GM21723 (cell line): Measurements from ENCODE around the gene LRP2.

Experiments used
- ATAC-seq: cut with Tn5 transposase; IDR thresholded peaks from one replicate; pipeline ENCODE4 v1.9.1; 2021; ENCODE audit warnings: mild to moderate bottlenecking, moderate library complexity; ENCODE audit not compliant: unreplicated experiment

Gene LRP2

DNA sequence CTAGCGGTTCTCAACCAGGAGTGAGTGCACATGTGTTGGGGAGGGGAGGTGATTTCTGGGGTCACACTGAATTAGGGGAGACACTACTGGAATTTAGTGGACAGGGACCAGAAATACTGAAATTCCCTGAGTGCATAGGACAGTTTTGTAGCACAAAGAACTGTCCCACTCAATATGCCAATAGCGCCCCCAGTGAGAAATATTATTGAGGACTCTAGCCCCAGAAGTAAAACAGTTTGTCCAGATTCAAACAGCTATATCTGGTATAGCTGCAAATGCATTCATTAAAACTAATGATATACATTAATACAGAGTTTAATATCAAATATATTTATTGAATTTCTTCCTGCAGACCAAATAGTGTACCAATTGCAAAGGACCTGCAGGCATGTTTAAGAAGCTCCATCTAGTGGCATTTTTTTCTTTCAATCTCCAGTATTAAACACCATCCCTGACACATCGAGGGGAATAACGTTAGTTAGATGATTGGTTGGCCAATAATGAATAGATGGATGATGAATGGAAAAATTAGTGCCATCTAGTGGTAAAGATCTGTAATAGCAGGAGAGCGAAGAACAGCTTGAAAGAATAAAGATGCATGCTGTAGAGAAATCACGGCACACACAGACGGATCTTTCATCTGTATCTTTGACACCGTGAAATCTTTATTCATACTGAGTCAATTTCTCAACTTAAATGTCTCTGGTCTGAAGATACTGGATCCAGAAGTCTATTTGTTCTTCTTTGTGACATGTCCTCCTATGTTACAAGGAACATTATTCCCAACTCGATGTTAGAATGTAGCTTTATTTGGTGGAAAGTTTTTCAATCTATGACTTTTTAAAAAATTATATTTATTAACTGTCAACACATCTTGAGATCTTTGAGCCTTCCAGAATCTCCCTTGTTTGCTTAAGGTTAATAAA lies 230.5 kb downstream of the LRP2 start:
- ATAC-seq: no peak

DNA sequence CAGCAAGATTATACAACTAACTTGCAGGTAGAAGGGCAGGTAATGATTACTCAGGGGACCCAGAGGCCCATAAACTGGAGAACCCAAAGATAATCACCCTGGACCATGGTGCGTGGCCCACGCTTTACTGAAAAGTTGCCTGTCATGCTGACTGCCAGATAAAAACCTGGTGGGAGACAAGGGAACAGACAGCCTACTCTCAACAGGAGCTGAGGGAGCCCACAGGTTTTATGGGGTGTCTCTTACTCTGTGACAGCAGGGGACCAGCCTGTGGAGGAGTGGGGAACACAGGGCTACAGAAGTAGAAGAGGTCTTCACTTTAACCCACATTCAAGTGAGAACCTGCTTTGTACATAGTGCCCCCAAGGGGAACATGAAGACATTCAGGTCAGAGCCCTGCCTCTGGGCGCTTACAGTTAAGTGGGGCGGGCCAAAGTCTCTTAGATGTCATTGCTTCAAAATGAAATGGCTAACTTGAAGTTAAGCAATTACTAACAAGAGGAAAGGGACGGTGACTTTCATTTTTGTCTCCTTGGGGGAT lies 232.6 kb downstream of the LRP2 start:
- no peak for ATAC-seq

DNA sequence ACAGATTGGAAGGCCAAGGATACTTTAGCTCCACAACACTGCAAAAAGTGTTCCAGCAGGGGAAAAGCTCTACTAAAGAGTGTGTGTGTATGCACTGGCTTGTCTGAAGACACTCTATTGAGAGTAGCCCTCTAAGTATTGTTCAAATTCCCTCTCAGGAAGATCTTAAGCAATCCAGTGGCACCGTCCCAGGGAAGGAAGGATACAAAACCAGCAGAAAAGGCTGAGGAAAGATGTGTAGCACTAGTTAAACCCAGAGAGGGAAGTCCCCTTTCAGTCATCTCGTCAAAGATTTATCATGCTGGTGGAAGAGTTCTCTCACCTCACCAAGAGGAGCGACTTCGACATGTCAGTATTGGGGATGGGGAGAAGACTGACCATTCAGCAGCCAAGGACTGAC lies 242.5 kb downstream of the LRP2 start:
- no peak for ATAC-seq

DNA sequence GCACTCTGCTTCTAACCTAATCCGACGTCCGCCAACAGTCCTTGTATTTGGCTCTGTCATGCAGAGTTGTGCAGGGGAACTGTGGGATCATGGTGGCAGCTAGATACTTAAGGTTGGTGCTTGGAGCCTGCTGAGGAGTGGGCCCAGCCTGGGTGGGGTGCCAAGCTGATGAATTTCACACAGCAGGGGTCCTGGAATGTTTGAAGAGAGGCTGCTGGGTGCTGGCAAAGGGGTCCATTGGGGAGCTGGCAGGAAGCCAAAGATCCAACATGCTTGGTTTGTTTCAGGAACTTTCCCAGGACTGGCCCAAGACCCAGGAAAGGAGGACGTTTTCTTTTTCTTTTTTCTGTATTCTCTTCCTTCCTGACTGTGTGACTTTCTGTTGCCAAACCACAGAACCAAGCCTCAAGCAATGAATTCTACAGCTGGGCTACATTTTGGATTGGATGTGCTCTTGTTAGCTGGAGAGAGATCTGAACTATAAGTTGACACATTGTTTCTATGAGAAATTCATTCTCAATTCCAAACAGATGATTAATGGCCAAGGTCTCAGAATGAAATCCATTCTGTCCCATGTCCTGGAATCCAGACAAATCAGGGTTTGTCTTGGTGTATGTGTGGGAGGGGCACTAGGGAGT lies 243.1 kb downstream of the LRP2 start:
- no peak for ATAC-seq

DNA sequence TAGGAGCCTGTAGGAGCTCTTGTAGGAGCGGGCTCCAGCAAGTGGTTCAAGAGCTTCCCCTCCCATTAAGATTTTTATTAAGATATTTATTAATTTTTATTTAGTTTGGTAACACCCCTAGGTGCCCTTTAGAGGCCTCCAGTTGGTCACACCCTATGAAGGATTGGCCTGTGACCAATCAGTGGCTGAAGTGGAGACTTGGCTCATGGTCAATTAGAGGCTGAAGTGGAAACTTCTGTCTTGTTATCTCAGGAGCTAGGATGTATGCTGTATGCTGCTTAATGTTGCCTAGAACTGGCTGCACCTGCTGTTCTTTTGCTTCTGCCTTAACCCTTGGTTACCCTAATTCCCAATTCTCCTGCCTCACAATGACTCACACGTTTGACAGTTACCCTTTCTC lies 244.3 kb downstream of the LRP2 start:
- no peak for ATAC-seq

DNA sequence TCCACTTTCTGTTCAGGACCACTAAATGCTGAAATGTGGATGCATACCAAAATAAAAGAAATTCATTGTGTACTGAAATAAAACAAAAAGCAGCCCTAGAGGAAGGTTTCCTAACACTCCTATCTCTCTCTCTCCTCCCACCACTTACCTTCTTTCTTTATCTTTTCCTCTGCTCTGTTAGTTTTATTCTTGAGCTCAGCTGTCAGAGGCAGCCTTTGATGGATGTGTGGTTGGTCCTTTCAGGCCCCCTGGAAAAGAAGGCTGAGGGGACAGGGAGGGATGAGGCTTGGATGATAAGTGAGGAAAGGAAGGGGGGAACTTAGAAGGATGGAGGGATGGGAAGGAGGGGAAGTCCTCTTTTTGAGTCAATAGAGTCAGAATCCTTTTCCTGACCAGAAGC lies 245.3 kb downstream of the LRP2 start:
- ATAC-seq: no peak

DNA sequence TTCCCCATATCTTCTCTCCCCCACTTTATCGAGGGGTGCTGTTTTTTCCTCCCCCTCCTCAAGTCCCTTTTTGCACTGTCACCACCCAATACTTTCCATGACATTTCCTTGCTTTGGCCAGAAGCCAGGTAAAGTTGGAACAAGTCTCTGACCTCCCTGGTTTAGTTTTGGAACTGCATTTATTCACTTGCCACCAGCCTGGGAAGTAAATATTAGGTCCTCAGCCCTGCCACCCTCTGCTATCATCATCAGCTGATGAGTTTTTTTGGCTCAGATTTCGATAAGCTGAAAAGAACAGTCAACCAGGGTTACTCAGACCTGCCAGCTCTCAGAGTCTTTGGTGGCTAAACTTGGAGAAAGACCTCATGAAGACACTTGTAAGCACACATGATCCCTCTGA lies 246.0 kb downstream of the LRP2 start:
- ATAC-seq: no peak

DNA sequence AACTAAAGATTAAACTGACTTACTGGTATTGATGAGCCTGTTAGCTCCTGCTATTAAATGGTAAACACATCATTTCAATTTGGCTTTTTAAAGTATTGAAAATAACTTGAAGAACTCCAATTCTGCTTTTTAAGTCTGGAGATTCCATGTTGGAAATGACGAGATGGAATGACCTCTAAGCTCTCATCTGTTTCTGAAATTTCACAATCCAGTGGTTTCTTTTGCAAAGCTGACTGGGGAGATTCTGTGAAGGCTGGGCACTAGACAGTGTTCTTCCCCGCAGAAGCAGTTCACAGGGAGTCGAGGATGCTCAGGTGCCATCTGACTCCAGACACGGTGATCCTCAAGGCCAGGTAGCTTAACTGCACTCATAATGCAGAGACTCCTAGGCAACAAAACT lies 248.3 kb downstream of the LRP2 start:
- ATAC-seq: no peak

DNA sequence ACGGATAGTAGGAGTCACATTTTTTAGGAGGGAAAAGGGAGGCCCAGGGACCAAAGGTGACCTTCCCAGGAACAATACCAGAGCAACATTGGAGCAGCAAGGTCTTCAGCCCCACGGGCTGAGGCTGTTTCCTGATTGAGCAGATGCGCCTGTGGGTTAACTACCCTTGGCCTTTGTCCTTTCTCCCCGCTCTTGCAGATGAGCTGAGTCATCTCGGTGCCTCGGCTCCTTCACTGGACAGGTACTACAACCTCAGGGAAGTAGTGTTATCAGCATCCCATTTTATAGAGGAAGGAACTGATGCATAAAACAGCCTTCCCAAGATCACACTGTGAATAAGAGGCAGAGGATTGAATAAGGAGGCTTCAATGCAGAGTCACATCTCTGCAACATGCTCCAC lies 249.5 kb downstream of the LRP2 start:
- no peak for ATAC-seq

DNA sequence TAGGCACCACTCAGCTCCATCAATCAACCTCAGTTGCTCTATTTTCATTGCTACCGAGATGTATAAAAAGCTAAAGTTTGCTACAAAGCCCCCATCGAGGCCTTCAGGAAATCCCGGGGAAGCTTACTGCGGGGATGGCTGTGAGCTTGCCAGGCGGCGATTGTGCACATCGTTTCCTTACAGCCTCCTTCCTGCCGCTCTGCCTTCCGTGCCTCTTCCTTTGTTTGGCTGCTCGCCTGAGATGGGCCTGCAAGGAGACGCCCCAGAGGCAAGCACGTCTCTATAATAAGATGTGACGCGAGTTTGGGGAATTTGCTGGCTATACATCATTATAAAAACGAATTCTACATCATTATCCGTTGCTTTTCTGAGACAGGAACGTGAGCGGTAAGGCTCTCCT lies 251.4 kb downstream of the LRP2 start:
- no peak for ATAC-seq

DNA sequence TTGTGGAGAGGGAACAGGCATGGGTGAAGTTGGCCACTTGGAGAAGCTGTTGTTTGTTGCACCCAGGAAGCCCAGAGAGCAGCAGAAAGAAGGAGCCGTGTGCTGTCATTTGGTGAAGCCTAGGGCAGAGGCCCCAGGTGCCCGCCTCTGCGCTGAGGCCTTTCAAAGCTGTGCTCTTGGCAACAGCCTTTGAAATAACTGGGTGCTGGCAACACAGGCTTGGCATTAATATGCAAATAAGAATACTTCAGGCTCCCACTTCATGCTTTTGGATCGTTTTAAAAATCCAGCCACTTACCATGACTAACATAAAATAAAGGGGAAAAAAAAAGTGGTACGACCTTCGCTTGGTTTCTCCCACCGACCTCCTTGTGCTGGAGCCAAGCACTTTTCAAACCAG lies 251.9 kb downstream of the LRP2 start:
- no peak for ATAC-seq

DNA sequence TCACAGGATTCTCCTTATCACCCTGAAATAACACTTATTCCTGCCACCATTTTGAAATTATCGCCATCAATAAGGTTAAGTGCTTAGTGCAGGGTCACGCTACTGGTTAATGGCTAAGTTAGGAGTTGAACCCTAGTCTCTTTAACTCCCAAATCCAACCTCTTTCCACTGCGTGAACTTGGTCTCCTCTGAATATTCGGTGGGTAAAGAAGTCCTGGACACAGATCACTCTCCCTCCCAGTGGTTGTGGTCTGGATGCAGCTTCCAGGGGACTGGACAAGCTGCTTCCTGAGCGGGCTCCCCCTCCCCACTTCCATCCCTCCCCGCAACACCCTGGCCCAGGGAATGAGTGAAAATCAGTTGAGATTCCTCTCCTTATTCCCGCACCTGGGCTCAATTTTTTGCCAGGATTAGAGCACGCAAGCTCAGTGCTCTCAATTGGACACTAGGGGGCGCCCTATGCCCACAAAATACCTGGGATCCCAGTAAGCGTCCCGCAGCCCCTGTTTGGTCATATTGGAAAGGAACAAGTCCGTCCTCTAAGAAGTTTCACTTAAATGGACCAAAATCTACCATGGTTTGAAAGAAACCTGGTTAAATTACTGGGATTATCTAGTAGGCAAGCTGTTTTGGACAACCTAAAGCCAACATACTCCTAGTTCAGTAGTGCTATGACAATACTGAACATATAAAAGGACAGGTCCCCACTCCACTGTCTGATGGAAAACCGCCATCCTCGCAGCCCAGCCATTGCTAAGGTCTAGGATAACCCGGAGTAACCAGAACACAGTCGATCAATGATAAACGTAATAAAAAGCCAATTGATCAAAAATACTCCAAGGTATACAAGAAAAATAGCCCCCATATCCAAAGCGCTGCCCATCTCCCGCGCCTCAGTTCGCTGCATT lies 252.6 kb downstream of the LRP2 start:
- peak; percentile 62 for ATAC-seq

DNA sequence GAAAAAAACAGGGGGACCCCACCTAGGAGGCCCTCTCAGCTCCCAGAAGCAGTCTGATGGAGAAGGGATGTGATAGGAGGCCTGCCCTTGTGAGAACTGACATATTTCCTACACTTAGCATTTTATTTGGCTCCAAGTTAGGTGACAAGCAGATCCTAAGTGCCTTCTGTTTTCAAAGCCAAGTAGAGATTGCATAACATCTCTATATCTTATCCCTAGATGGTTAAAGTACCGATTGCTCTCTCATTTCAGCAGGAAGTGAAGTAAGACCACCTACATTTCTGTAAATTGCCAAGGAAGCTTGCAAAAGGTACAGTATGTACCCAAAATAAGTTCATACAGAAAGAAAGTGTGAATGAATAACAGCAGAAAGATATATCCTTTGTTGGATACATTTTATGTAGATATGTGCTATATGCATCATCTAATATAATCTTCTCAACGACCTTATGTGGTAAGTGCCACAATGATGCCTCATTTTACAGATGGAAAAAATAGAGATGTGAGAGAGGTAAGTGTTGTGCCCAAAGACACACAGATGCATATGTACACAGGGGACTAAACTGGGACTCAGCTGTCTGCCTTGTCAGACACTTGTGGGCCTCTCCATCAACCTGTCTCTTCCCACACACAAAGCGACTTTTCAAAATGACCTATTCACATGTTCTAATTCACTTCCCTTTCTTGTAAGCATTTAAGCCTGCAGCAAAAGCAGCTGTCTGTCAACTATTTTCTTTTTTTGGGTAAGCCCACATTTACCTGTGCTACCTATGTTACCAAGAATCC lies 254.0 kb downstream of the LRP2 start:
- no peak for ATAC-seq

DNA sequence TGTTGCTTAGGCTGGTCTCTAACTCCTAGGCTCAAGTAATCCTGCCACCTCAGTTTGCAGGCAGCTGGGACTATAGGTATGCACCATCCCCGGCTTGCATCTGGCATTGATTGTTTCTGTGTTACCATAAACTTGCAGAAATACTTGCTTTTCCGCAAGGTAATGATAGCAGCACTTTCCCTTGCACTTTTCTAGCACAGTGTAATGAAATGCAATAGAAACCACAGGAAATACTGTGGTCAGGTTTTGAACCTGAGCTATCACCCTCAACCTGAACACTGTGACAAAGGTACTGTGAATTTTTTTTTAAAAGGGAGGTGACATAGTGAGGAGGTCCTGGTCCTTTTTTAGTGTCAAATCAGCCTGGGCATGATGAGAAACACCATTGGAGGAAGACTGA lies 254.7 kb downstream of the LRP2 start:
- ATAC-seq: peak; percentile 88

DNA sequence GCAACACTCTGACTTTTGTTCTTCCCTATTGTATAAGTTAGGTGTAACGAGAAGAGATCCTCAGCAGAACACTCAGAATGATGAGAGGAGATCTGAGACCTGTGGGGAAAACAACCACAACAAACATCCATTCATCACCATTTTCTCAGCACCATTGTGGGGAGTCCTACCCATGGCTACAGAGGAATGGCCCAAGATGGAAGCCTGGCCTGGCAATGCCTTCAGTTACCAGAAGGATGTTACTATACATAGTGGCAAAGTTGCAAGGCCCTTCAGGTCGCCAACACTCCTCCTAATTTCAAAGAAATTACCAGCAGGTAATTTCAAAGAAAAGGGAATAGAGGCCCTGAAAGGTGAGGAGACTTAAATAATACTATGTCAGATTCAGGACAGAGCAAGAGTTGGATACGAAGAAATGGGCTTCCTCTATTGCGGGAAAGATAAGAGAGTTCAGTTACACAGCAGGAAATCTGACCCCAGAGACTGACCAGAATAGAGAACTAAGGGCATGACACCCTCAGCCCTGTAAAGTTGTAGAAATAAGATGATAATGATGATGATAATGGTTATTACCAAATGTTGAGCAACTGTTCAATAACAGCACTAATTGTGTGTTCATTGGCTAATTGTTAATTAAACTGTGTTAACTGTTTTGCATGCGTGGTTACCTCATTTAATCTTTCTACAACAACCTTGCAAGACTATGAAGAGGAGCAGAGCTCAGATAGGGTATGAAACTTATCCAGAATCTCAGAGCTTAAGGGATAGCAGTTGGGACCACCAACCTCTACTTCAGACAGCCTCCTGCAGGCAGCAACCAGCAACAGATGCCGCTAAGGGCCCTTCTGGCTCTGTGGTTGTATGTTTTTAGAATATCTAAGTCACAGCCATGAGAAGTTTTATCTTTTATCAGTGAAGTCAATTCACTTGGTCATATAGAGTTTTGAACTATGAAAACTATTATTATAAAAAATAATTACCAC lies 255.5 kb downstream of the LRP2 start:
- ATAC-seq: no peak

DNA sequence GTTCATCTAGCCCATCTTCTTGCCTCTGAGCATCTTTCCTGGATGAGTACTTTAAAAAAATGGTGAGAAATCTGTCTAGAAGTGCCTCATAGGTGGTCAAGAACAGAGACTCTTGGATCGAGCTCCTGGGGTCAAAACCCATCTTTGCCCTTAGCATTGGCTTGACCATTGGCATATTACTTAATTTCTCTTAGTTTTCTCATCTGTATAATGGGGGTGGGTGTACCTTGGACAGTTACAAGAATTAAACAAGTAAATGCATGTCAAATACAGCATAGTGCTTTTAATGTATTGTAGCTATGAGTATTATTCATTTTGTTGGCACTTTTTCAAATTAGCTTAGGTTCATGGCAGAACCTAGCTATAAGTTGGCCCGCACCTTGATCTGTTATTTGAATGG lies 256.2 kb downstream of the LRP2 start:
- ATAC-seq: no peak

DNA sequence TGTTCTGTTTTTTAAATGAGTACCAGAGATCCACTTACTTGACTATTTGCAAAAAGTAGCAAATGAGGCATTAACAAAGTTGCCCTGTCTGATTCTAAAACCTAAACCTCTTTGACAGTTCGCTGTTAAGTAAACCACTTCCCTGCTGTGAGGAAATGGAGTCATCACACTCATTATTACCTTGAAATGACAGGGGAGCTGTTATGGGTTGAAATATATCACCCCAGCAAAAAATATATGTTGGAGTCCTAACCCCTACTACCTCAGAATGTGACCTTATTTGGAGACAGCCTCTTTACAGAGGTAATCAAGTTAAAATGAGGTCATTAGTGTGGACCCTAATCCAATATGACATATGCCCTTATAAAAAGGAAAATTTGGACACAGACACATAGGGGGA lies 256.9 kb downstream of the LRP2 start:
- ATAC-seq: no peak

DNA sequence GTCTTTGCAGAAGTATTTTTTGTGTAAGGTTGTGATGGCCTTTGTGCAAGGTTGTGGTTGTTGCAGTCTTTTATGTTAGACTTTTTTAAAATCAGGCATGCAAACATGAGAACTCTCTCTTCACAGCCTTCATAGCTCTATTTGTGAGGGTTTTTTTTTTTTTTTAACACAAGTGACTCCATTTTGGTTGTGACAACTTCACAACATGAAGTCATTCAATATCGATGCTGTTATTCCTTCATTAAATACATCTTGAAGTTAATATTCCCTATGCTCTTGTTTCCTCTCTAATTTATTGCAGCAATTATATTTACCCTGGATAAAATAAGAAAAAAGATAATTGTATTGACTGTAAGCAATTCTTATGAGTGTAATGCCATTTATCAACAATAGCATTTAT lies 257.5 kb downstream of the LRP2 start:
- ATAC-seq: no peak

DNA sequence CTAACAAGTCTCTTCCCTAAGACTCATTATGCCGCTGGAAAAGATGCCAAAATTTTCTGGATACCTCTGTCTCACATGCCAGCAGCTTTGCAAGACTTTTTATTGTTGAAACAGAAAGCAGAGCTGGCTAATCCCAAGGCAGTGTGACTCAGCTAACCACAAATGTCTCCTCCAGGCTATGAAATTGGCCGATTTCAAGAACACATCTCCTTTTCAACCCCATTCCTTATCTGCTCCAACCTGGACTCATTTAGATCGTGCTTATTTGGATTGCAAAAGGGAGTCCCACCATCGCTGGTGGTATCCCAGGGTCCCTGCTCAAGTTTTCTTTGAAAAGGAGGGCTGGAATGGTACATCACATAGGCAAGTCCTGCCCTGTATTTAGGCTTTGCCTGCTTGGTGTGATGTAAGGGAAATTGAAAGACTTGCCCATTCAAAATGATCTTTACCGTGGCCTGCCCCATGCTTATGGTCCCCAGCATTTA lies 266.7 kb downstream of the LRP2 start:
- no peak for ATAC-seq
